ENCODE measurements around the gene PCNX3. TPM values are rescaled to one million over a fixed set of nuclear protein-coding genes. Genes with fewer than 3 reads are reported as not detected.

The PCNX3 gene
- total RNA-seq, 4 donors from 2014 or later: 60.2 to 106 (median 81.3) TPM

GRCh38 chr11:65661599-65662246 is 46.1 kb downstream of the PCNX3 start:
- H3K4me1 ChIP-seq: peaks cover 3 to 32% (median 14%) of the 10 kb centered on the region in 4 donors
- no peaks in the 10 kb centered on the region for H3K9me3 ChIP-seq
- peak in 1 of 3 donors; percentile 45 for DNase-seq
- H3K4me3 ChIP-seq: peak overlapping the region; percentile 85 to 99 (median 96)
- no peak for TF ChIP-seq POLR2A (IDR thresholded peaks at IDR 0.05)
- no peak for TF ChIP-seq CTCF (IDR thresholded peaks at IDR 0.05)
- H3K36me3 ChIP-seq: peaks cover 0 to 49% (median 0%) of the 10 kb centered on the region in 3 donors
- no peaks in the 10 kb centered on the region for H3K27me3 ChIP-seq
- peak overlapping the region; percentile 94 to 99 (median 98) for H3K27ac ChIP-seq

GRCh38 chr11:65662247-65662798 is 46.7 kb downstream of the PCNX3 start:
- peak overlapping the region; percentile 94 to 99 (median 98) for H3K27ac ChIP-seq
- no peaks in the 10 kb centered on the region for H3K27me3 ChIP-seq
- no peak for DNase-seq
- peaks cover 0 to 43% (median 0%) of the 10 kb centered on the region in 3 donors for H3K36me3 ChIP-seq
- no peaks in the 10 kb centered on the region for H3K9me3 ChIP-seq
- peak overlapping the region; percentile 85 to 99 (median 96) for H3K4me3 ChIP-seq
- peaks cover 3 to 32% (median 14%) of the 10 kb centered on the region in 4 donors for H3K4me1 ChIP-seq
- no peak for TF ChIP-seq POLR2A (IDR thresholded peaks at IDR 0.05)
- TF ChIP-seq CTCF (IDR thresholded peaks at IDR 0.05): no peak

GRCh38 chr11:65662799-65663638 is 47.4 kb downstream of the PCNX3 start, which contains the start of gene RELA:
Gene RELA (minus strand): TSS chr11:65662916. CDS start chr11:65662832, 84 bp downstream.
- Histone ChIP-seq H3K36me3 (peaks cover 0 to 36% (median 0%) of the 10 kb centered on the region in 3 donors), H3K9me3 (no peaks in the 10 kb centered on the region)
- peak; percentile 85 to 95 (median 94) for DNase-seq

GRCh38 chr11:65663639-65664200 is 48.1 kb downstream of the PCNX3 start:
- Histone ChIP-seq H3K9me3 (no peaks in the 10 kb centered on the region), H3K27ac (peak overlapping the region; percentile 94 to 99 (median 98)), H3K4me1 (peaks cover 3 to 32% (median 14%) of the 10 kb centered on the region in 4 donors), H3K36me3 (peaks cover 0 to 29% (median 0%) of the 10 kb centered on the region in 3 donors), H3K4me3 (peak overlapping the region; percentile 85 to 99 (median 96)), H3K27me3 (no peaks in the 10 kb centered on the region)
- TF ChIP-seq POLR2A (IDR thresholded peaks at IDR 0.05) (peak in 1 of 2 donors; percentile 21), CTCF (IDR thresholded peaks at IDR 0.05) (no peak)
- peak in 2 of 3 donors; percentile 66 to 77 for DNase-seq

More at GRCh38 chr11:65662799-65663638, 47.4 kb downstream of the PCNX3 start, which contains the start of gene RELA:
- Histone ChIP-seq H3K27me3 (no peaks in the 10 kb centered on the region), H3K27ac (peak within 1 kb of the TSS; percentile 94 to 99 (median 98)), H3K4me1 (peaks cover 3 to 32% (median 14%) of the 10 kb centered on the region in 4 donors), H3K4me3 (peak within 1 kb of the TSS; percentile 85 to 99 (median 96))
- TF ChIP-seq CTCF (IDR thresholded peaks at IDR 0.05) (peak in 4 of 6 experiments; percentile 20 to 48 (median 37)), POLR2A (IDR thresholded peaks at IDR 0.05) (peak; percentile 74 to 78)

Data from Peyer's patch (tissue), 4 donors.